A549 (cell line): ENCODE measurements around the gene TMEM273. TPM values are rescaled to one million over a fixed set of nuclear protein-coding genes. Genes with fewer than 3 reads are reported as not detected.
A peak's percentile ranks its signal among the peaks of the same experiment; 100 is the strongest.

Experiments
- ATAC-seq, 2 experiments: fragments of 200-7000 bp in 1 of 2; fragments of >200 bp in 1 of 2; cut with Nextera tagmentation in 1 of 2; cut with Tn5 transposase in 1 of 2; 3 replicates each; pipeline versions ENCODE4 v1.8.0 to v1.9.1; 2018 to 2020; ENCODE audit warnings: mild to moderate bottlenecking in 1 of 2, moderate library complexity in 1 of 2
- CTCF ChIA-PET: fragments of 300-600 bp; sonication (Branson Sonifier 250); formaldehyde crosslinking; extraction: SDS; loops from one replicate; lab custom pipeline; 2021; ENCODE audit warnings: antibody characterized with exemption, inconsistent platforms; lab: Yijun Ruan, JAX
- POLR2A ChIA-PET: fragments of 350-600 bp; formaldehyde crosslinking; extraction: SDS; loops from one replicate; lab custom pipeline; 2021; ENCODE audit warnings: antibody characterized with exemption, inconsistent platforms; lab: Yijun Ruan, JAX
- DNase-seq, 2 experiments: peaks; one replicate each; pipeline versions ENCODE4 v3.0.0 to v3.0.0-alpha.2; 2011 to 2016; ENCODE audit warnings: low read depth in 1 of 2, low spot score in 1 of 2
- FAIRE-seq: peaks from 2 replicates; lab custom pipeline; 2011; peaks lifted over from hg19 to GRCh38; lab: Jason Lieb, UNC
- H3K27ac ChIP-seq, 2 experiments: fragments of >200 bp; sonication (Bioruptor Twin); formaldehyde crosslinking; 3 replicates each; pipeline ENCODE4 v1.5.1; 2016 to 2017
- H3K4me1 ChIP-seq: fragments of >200 bp; sonication (Bioruptor Twin); formaldehyde crosslinking; 3 replicates; pipeline ENCODE4 v1.6.1; 2016
- H3K4me2 ChIP-seq: fragments of >200 bp; sonication (Bioruptor Twin); formaldehyde crosslinking; 3 replicates; pipeline ENCODE4 v1.6.1; 2016
- H3K4me3 ChIP-seq: fragments of >200 bp; sonication (Bioruptor Twin); formaldehyde crosslinking; 3 replicates; pipeline ENCODE4 v1.5.1; 2016
- H3K9me3 ChIP-seq: fragments of >200 bp; sonication (Bioruptor Twin); formaldehyde crosslinking; 3 replicates; pipeline ENCODE4 v1.6.1; 2016
- BHLHE40 ChIP-seq: IDR thresholded peaks from 2 replicates; pipeline ENCODE4 v1.6.1; 2012; ENCODE audit warnings: low read depth, low read length, inconsistent platforms
- CHD4 ChIP-seq: fragments of 200-600 bp; sonication (generic); IDR thresholded peaks from 2 replicates; pipeline ENCODE4 v1.6.1; 2016; ENCODE audit warnings: antibody characterized with exemption, mild to moderate bottlenecking, borderline replicate concordance
- FOXS1 ChIP-seq: fragments of 250-450 bp; sonication (Bioruptor Pico); IDR thresholded peaks from 2 replicates; pipeline ENCODE4 v1.5.0; 2020; ENCODE audit warnings: mild to moderate bottlenecking, moderate library complexity
- GATA3 ChIP-seq: IDR thresholded peaks from 2 replicates; pipeline ENCODE4 v1.6.1; 2012; ENCODE audit warnings: borderline replicate concordance
- HDAC2 ChIP-seq: fragments of 200-600 bp; sonication (generic); IDR thresholded peaks from 2 replicates; pipeline ENCODE4 v1.6.1; 2016
- HOXB5 ChIP-seq: fragments of 250-450 bp; sonication (Bioruptor Pico); IDR thresholded peaks from 2 replicates; pipeline ENCODE4 v1.5.0; 2020; ENCODE audit warnings: mild to moderate bottlenecking, moderate library complexity
- JUN ChIP-seq, 2 experiments: fragments of >200 bp; sonication (Bioruptor Twin); formaldehyde crosslinking; IDR thresholded peaks; 2 replicates in 1 of 2; 3 replicates in 1 of 2; pipeline ENCODE4 v1.6.1; 2016 to 2017
- KDM5A ChIP-seq: fragments of 200-600 bp; sonication (generic); IDR thresholded peaks from 2 replicates; pipeline ENCODE4 v1.6.1; 2016; ENCODE audit warnings: antibody characterized with exemption, mild to moderate bottlenecking
- MAZ ChIP-seq: fragments of 150-350 bp; IDR thresholded peaks from 2 replicates; pipeline ENCODE4 v1.6.1; 2014; ENCODE audit warnings: antibody characterized with exemption, low read depth, low read length, borderline replicate concordance
- NFE2L2 ChIP-seq: fragments of 150-350 bp; conservative IDR thresholded peaks from 2 replicates; pipeline ENCODE4 v1.6.1; 2014; ENCODE audit warnings: low read length
- NPAS2 ChIP-seq: fragments of 250-450 bp; sonication (Bioruptor Pico); IDR thresholded peaks from 2 replicates; pipeline ENCODE4 v1.8.0; 2022; ENCODE audit warnings: mild to moderate bottlenecking, moderate library complexity, borderline replicate concordance
- PHF8 ChIP-seq: fragments of 200-600 bp; sonication (generic); IDR thresholded peaks from 2 replicates; pipeline ENCODE4 v1.6.1; 2016; ENCODE audit warnings: low read depth, mild to moderate bottlenecking, antibody characterized with exemption, moderate library complexity, borderline replicate concordance
- RARB ChIP-seq: fragments of 250-450 bp; sonication (Bioruptor Pico); IDR thresholded peaks from 2 replicates; pipeline ENCODE4 v1.8.0; 2021; ENCODE audit warnings: mild to moderate bottlenecking, moderate library complexity
- RCOR1 ChIP-seq: fragments of 150-350 bp; IDR thresholded peaks from 2 replicates; pipeline ENCODE4 v1.6.1; 2014; ENCODE audit warnings: antibody characterized with exemption, low read length, low read depth
- SMC3 ChIP-seq: fragments of >200 bp; sonication (Bioruptor Twin); formaldehyde crosslinking; IDR thresholded peaks from 3 replicates; pipeline ENCODE4 v1.6.1; 2018; ENCODE audit warnings: inconsistent platforms
- SREBF2 ChIP-seq: fragments of 450-650 bp; IDR thresholded peaks from 2 replicates; pipeline ENCODE4 v1.6.1; 2014; ENCODE audit warnings: mild to moderate bottlenecking, moderate library complexity
- ZNF302 ChIP-seq: fragments of 250-450 bp; sonication (Bioruptor Pico); IDR thresholded peaks from 2 replicates; pipeline ENCODE4 v1.9.0; 2021; ENCODE audit warnings: inconsistent platforms, mild to moderate bottlenecking, moderate library complexity
- WGBS: methylation state at CpG from one replicate; pipeline ENCODE4 v1.1.6; 2017; ENCODE audit errors: missing lambda C conversion rate; 5-methylcytosine and 5-hydroxymethylcytosine counted together
- polyA plus RNA-seq, 4 experiments: library from polyadenylated mRNA; depleted of rRNA in 3 of 4; stranded (reverse); fragments of >200 nt; fragmentation: RNase III in 1 of 4; extraction: RNeasy Plus Mini Kit Qiagen cat#74134 plus additional on column Dnase treatment in 1 of 4; gene quantifications; 2 replicates in 3 of 4; 3 replicates in 1 of 4; pipeline ENCODE4 v1.2.3, GENCODE V29; 2011 to 2017
- TF ChIP-seq, protein P1 (sequence below): fragments of 150-350 bp; IDR thresholded peaks from 2 replicates; pipeline ENCODE4 v1.6.1; 2014; ENCODE audit warnings: low read depth, mild to moderate bottlenecking, low read length
- TF ChIP-seq, protein P2 (sequence below): fragments of 250-450 bp; sonication (Bioruptor Pico); IDR thresholded peaks from 2 replicates; pipeline ENCODE4 v1.5.0; 2020; ENCODE audit warnings: low read depth, mild to moderate bottlenecking, moderate library complexity
- TF ChIP-seq, protein P3 (sequence below): fragments of >200 bp; sonication (Bioruptor Twin); formaldehyde crosslinking; IDR thresholded peaks from 3 replicates; pipeline ENCODE4 v1.5.1; 2016
- TF ChIP-seq, protein P4 (sequence below): IDR thresholded peaks from 2 replicates; pipeline ENCODE4 v1.6.1; 2012
- TF ChIP-seq, protein P5 (sequence below): fragments of 450-650 bp; IDR thresholded peaks from 2 replicates; pipeline ENCODE4 v1.6.1; 2014; ENCODE audit warnings: antibody characterized with exemption

The TMEM273 gene
- polyA plus RNA-seq, 2 of the 4 experiments (the other 2 are of a cell fraction) = not detected

DNA sequence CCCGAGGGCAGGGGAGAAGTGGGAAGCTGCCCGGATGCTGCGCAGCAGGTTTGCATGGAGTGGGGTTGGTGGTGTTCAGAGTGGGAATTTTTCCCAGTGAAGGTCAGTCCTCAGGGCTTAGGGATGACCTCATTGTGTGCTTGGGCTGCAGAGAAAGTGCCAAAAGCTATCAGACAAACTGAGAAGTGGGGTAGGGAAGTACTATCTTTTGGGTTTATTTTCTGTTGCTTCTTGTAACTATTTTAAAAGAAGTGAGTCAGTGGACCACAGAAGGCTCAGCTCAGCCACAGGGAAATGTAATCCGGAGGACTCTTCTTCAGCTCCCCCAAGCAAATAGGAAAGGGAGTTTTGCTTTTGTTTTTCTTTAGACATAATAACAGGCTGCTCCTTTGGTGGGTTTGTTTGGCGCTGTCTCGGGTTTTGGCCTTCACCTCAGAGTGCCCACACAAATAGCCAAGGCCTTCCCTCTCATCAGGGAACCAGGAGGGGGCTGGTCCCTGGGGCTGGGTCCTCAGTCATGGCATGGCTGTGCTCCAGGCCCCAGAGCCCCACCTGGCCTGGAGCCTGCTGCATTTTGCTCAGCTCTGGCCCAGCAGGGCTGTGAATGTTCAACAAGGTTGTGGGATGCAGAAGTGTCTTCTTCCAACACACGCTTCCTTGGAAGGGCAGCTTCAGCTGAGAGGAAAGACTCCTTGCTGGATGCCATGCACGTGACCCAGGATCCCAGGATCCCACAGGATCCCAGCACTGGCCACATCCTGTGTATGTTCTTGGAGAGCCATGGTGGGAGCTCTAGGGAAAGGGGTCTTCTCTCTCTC lies 49.0 kb downstream of the TMEM273 start:
- FAIRE-seq (no peak), DNase-seq (no peak), ATAC-seq (peak; percentile 42 to 51; a peak in 5 of 6 replicates)
- Histone ChIP-seq H3K4me1 (peaks cover 18% of the 10 kb centered on the region), H3K4me2 (peak overlapping the region; percentile 46), H3K27ac (peak overlapping the region; percentile 56 to 79), H3K4me3 (no peak overlapping the region), H3K9me3 (no peaks in the 10 kb centered on the region)
- POLR2A ChIA-PET = interaction anchor here (1.1 kb wide), 1 partner anchor 22 kb away, joined by 3 read pairs; no protein-coding TSS in a partner anchor
- 42% methylated on average over 6 of the region's 8 CpGs for WGBS
- no peak for TF ChIP-seq KDM5A
- TF ChIP-seq JUN (IDR thresholded peaks at IDR 0.05) = no peak
- TF ChIP-seq, protein P1, sequence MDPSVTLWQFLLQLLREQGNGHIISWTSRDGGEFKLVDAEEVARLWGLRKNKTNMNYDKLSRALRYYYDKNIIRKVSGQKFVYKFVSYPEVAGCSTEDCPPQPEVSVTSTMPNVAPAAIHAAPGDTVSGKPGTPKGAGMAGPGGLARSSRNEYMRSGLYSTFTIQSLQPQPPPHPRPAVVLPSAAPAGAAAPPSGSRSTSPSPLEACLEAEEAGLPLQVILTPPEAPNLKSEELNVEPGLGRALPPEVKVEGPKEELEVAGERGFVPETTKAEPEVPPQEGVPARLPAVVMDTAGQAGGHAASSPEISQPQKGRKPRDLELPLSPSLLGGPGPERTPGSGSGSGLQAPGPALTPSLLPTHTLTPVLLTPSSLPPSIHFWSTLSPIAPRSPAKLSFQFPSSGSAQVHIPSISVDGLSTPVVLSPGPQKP = no peak
- TF ChIP-seq CHD4 = no peak
- no peak for TF ChIP-seq BHLHE40
- no peak for TF ChIP-seq NFE2L2
- CTCF ChIA-PET = interaction anchor here (1.4 to 1.7 kb wide), 4 partner anchors 11 to 22 kb away, joined by 3 to 5 read pairs (median 4); no protein-coding TSS in a partner anchor

DNA sequence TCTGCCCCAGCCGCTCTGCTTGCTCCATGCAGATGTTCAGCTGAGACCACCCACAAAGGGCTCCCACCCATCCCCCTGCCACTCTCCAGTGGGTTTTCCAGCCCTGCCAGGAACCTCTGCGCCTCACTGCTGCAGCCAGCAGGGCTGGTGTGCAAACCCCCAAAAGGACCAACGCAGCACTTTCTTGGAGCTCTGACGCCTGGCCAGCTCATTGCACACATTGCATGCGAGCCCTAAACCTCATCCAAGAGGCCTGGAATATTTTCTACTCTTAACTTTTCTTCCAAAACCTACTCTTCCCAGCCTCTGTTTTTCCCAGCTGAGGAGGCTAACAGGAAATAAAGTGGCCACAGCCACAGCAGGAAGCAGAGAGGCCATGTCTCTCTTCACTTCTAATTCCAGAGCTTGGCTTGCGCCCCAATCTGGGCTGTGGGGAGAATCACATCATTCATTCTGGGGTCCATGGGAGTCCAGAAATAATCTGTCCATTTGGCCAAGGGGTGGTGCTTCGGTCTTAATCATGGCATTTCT lies 49.8 kb downstream of the TMEM273 start:
- CTCF ChIA-PET = interaction anchor here (1.4 kb wide), 1 partner anchor 23 kb away, joined by 3 read pairs; no protein-coding TSS in a partner anchor
- peak overlapping the region in 1 of 2 experiments; percentile 79; a peak in 3 of 6 replicates for H3K27ac ChIP-seq
- H3K4me2 ChIP-seq = no peak overlapping the region
- H3K4me1 ChIP-seq = peaks cover 18% of the 10 kb centered on the region
- no peak for ATAC-seq
- TF ChIP-seq FOXS1 (CRISPR knock-in tag) (no peak), ZNF302 (no peak), SMC3 (no peak), RCOR1 (no peak), HOXB5 (CRISPR knock-in tag) (no peak), GATA3 (no peak), PHF8 (no peak), HDAC2 (no peak), SREBF2 (no peak), RARB (CRISPR knock-in tag) (no peak), MAZ (no peak), NPAS2 (CRISPR knock-in tag) (no peak)
- TF ChIP-seq, protein P2, sequence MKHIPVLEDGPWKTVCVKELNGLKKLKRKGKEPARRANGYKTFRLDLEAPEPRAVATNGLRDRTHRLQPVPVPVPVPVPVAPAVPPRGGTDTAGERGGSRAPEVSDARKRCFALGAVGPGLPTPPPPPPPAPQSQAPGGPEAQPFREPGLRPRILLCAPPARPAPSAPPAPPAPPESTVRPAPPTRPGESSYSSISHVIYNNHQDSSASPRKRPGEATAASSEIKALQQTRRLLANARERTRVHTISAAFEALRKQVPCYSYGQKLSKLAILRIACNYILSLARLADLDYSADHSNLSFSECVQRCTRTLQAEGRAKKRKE (CRISPR knock-in tag) = no peak
- TF ChIP-seq, protein P1 = no peak
- TF ChIP-seq, protein P3, sequence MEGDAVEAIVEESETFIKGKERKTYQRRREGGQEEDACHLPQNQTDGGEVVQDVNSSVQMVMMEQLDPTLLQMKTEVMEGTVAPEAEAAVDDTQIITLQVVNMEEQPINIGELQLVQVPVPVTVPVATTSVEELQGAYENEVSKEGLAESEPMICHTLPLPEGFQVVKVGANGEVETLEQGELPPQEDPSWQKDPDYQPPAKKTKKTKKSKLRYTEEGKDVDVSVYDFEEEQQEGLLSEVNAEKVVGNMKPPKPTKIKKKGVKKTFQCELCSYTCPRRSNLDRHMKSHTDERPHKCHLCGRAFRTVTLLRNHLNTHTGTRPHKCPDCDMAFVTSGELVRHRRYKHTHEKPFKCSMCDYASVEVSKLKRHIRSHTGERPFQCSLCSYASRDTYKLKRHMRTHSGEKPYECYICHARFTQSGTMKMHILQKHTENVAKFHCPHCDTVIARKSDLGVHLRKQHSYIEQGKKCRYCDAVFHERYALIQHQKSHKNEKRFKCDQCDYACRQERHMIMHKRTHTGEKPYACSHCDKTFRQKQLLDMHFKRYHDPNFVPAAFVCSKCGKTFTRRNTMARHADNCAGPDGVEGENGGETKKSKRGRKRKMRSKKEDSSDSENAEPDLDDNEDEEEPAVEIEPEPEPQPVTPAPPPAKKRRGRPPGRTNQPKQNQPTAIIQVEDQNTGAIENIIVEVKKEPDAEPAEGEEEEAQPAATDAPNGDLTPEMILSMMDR = no peak
- TF ChIP-seq, protein P4, sequence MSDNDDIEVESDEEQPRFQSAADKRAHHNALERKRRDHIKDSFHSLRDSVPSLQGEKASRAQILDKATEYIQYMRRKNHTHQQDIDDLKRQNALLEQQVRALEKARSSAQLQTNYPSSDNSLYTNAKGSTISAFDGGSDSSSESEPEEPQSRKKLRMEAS = no peak
- TF ChIP-seq, protein P5, sequence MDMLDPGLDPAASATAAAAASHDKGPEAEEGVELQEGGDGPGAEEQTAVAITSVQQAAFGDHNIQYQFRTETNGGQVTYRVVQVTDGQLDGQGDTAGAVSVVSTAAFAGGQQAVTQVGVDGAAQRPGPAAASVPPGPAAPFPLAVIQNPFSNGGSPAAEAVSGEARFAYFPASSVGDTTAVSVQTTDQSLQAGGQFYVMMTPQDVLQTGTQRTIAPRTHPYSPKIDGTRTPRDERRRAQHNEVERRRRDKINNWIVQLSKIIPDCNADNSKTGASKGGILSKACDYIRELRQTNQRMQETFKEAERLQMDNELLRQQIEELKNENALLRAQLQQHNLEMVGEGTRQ = no peak
- WGBS = 71% methylated on average over 7 of the region's 7 CpGs
- POLR2A ChIA-PET = no interaction called here
- no peak for FAIRE-seq
- H3K9me3 ChIP-seq = no peaks in the 10 kb centered on the region
- H3K4me3 ChIP-seq = no peak overlapping the region
- no peak for DNase-seq
